Measurements from ENCODE around the gene FBN2.

DNA sequence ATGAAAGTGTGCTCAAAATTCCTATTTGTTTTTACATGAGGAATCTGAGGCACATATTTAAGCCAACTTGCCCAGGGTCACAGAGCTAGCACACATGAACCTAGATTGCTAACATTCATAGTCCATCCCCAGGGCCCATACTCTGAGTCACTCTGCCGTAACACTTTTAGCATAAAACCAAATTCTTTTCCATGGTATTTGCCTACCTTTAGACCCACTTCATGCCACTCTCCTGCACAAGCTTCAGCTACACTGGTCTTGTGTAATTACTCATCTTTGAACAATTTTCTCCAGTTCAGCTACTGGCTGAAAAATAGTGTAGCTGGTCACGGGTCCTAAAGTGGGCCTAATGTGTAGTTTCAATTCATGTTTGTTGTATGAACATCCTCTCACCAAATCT lies 253.8 kb downstream of the FBN2 start:
- no peak for TF ChIP-seq POLR2A (IDR thresholded peaks at IDR 0.05)
- TF ChIP-seq, protein P1, sequence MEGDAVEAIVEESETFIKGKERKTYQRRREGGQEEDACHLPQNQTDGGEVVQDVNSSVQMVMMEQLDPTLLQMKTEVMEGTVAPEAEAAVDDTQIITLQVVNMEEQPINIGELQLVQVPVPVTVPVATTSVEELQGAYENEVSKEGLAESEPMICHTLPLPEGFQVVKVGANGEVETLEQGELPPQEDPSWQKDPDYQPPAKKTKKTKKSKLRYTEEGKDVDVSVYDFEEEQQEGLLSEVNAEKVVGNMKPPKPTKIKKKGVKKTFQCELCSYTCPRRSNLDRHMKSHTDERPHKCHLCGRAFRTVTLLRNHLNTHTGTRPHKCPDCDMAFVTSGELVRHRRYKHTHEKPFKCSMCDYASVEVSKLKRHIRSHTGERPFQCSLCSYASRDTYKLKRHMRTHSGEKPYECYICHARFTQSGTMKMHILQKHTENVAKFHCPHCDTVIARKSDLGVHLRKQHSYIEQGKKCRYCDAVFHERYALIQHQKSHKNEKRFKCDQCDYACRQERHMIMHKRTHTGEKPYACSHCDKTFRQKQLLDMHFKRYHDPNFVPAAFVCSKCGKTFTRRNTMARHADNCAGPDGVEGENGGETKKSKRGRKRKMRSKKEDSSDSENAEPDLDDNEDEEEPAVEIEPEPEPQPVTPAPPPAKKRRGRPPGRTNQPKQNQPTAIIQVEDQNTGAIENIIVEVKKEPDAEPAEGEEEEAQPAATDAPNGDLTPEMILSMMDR (IDR thresholded peaks at IDR 0.05) = no peak
